SW480 (cell line): Measurements from ENCODE around the gene ZP2.
A peak's percentile ranks its signal among the peaks of the same experiment; 100 is the strongest.
"Not testable (repeated sequence)": the region's sequence is repeated elsewhere in the genome, so short reads cannot be mapped to it uniquely, and the experiment has no call there.

ENCODE experiments used
- DNase-seq: peaks from one replicate; pipeline ENCODE4 v3.0.0-alpha.2; 2016; ENCODE audit warnings: low spot score

ZP2 gene

GRCh38 chr16:21170116-21170515 lies 41.3 kb downstream of the ZP2 start:
- not testable (repeated sequence) for DNase-seq

GRCh38 chr16:21169249-21169981 lies 42.0 kb downstream of the ZP2 start:
- DNase-seq: no peak

GRCh38 chr16:21167929-21168602 lies 43.3 kb downstream of the ZP2 start:
- no peak for DNase-seq

GRCh38 chr16:21167360-21167759 lies 44.0 kb downstream of the ZP2 start:
- DNase-seq: peak; percentile 95

- DNase-seq: peak; percentile 23
Observed at GRCh38 chr16:21166561-21166961, 44.8 kb downstream of the ZP2 start.

GRCh38 chr16:21164521-21165168 lies 46.7 kb downstream of the ZP2 start:
- DNase-seq: no peak

GRCh38 chr16:21163576-21163975 lies 47.8 kb downstream of the ZP2 start:
- no peak for DNase-seq

- no peak for DNase-seq
Observed at GRCh38 chr16:21162661-21163151, 48.7 kb downstream of the ZP2 start.

- no peak for DNase-seq
Observed at GRCh38 chr16:21161211-21161610, 50.2 kb downstream of the ZP2 start.

GRCh38 chr16:21160276-21160675 lies 51.1 kb downstream of the ZP2 start:
- DNase-seq: no peak

- DNase-seq: no peak
Observed at GRCh38 chr16:21159281-21159951, 52.0 kb downstream of the ZP2 start.

GRCh38 chr16:21158208-21159110 lies 52.9 kb downstream of the ZP2 start, which contains the start of gene LDAF1:
LDAF1 (plus strand) TSS chr16:21158674; CDS start chr16:21161183, 2,509 bp downstream.
- peak; percentile 52 for DNase-seq

GRCh38 chr16:21157632-21158031 lies 53.7 kb downstream of the ZP2 start:
- DNase-seq: no peak

GRCh38 chr16:21156767-21157467 lies 54.5 kb downstream of the ZP2 start:
- DNase-seq: peak; percentile 80

GRCh38 chr16:21156011-21156410 lies 55.4 kb downstream of the ZP2 start:
- not testable (repeated sequence) for DNase-seq

GRCh38 chr16:21153124-21153729 lies 58.1 kb downstream of the ZP2 start:
- DNase-seq: not testable (repeated sequence)

GRCh38 chr16:21152160-21153030 lies 59.0 kb downstream of the ZP2 start:
- not testable (repeated sequence) for DNase-seq

- no peak for DNase-seq
Observed at GRCh38 chr16:21150375-21151001, 60.9 kb downstream of the ZP2 start, which contains the start of gene DNAH3. DNAH3 (minus strand) TSS chr16:21150846; CDS start chr16:21150319, 527 bp downstream.
